Activated CD4-positive, CD25-positive, alpha-beta regulatory T cell (primary cell): ENCODE measurements around the gene DUSP28.
"Not testable (repeated sequence)": the region's sequence is repeated elsewhere in the genome, so short reads cannot be mapped to it uniquely, and the experiment has no call there.

Source experiments
- DNase-seq, 4 experiments: peaks; one replicate each; lab custom pipeline; 2025; lab: John Stamatoyannopoulos, UW

The DUSP28 gene

DNA sequence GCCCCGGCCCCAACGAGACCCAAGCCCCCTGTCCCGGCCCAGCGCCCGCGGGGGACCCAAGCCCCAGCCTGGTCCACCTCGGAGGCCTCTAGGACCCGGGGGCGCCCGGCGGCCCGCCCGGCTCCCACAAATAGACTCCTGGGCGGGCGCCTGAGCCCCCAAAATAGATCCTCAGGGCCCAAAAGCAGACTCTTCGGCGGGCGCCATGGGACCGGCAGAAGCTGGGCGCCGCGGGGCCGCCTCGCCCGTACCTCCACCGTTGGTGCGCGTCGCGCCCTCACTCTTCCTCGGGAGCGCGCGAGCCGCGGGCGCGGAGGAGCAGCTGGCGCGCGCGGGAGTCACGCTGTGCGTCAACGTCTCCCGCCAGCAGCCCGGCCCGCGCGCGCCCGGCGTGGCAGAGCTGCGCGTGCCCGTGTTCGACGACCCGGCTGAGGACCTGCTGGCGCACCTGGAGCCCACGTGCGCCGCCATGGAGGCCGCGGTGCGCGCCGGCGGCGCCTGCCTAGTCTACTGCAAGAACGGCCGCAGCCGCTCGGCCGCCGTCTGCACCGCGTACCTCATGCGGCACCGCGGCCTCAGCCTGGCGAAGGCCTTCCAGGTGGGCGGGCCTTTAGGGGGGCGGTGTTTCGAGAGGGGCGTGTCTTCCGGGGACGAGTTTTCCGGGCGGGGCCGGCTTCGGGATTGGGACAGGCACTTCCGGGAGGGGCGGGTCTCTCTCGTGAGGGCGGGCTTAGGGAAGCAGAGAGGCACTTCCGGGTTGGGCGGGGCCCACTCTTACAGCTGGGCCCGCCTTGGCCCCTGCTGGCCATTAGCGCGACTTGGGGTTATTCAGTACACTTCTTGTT lies 545 bp downstream of the DUSP28 start:
- DNase-seq, result peak; percentile 99

DNA sequence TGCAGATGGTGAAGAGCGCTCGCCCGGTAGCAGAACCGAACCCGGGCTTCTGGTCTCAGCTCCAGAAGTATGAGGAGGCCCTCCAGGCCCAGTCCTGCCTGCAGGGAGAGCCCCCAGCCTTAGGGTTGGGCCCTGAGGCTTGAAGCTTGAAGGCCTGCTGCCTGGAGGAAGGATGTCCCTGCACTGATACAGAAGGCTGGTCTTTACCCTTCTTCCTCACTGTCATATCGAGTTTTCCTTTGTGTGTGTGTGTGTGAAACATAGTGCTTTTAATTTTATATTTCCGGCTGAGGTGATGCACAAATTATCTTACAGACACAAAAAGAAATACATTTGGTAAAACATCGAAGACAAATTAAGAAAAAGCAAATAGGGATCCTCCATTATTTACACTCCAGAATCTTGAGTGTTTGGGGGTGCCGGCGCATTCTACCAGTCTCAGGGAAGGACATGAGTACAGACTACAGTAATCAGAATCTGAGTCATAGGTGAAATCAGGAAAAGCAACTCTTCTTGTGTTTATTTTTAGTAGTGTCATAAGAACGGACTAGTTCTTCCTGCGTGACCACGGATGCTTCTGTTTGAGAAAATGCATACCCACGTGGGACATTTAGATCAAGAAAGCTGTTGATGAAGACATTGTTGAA lies 1.3 kb downstream of the DUSP28 start:
- DNase-seq, result no peak

DNA sequence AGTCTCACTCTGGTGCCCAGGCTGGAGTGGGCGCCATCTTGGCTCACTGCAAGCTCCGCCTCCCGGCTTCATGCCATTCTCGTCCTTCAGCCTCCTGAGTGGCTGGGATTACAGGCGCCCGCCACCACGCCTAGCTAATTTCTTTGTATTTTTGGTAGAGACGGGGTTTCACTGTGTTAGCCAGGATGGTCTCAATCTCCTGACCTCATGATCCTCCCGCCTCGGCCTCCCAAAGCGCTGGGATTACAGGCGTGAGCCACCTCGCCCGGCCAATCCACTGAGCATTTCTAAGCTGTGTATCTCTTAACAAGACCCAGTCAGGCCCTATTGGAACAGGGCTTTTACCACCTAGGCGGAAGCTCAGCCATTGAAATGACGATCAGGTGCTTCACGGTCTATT lies 3.1 kb downstream of the DUSP28 start:
- not testable (repeated sequence) for DNase-seq

- DNase-seq, result no peak
These were observed 3.9 kb downstream of the DUSP28 start for GRCh38 chr2:240563951-240564560.

GRCh38 chr2:240564561-240565332 lies 4.6 kb downstream of the DUSP28 start:
- DNase-seq, result no peak

GRCh38 chr2:240565333-240566202 lies 5.4 kb downstream of the DUSP28 start:
- DNase-seq, result peak; percentile 61 to 86 (median 74)

DNA sequence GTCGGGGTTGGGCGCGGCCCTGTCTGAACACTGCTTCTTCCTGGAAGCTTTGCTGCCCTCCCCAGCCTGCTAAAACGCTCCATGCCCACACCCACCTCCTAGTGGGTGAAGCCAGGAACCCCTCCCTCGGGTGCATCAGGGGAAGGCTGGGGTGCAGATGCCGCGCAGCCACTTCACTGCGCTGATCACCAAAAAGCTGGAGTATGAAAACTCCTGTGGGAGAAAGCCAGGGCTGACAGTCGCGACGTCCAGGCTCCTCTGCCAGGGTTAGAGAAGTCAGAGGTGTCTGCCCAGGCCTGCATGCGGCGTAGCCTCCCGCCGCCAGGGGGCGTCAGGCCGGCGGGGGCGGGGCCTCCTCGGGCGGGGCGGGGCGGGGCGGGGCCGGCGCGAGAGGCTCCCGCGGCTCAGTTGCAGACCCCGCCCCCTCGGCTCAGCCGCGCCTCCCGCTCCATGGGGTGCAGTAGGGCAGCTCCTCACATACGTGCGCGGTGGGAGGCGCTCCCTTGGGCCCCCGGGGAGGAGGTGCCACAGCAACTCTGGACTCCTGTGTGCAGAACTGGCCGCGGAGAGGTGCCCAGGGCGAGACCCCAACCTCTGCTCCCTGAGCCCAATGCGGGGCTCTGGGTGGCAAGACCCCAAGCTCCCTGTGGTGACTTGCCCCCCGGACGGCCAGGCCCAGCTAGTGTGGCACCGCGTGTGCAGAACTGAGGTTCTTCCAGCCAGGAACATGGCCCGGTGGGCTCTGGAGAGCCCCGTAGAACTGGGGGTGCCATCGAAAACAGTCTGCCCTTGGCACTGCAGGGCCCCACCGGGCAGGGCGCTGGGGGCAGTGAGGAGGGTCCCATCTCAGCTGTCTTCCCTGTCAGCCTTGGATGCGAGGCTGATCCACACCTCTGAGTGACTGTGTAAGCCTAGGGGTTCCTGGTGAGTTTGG lies 6.3 kb downstream of the DUSP28 start:
- DNase-seq, result peak; percentile 85 to 93 (median 90)

DNA sequence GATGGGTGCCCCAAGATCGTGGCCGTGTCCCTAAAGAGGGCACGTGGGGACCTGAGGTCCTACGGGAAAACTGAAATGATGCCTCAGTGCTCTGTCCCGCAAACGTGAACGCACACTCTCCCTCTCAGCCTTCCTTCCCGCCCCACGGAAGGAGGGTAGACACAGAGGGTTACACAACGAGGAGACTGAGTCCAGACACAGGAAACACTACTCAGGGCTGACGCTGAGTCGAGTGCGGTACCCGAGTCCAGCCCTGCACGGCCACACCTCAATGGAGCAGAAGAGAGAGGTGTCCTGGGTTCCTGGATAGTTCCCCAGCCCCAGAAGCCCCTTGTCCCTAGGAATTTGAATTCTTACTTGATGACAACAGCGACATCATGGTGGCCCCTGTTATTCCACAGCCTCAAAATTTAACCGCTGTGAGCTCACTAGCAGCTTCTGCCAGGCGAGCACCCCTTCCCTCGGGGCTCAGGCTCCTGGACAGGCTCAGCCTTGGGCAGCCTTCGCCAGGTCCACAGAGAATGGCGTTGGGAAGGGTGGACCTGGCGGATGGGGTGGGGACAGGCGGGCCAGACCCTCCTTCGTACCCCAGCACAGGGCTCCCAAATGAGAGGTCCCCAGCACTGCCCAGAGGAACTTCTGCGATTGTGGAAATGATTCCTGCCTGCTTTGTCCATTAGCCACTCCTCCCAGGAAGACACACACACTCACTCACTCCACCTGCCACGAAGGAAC lies 7.1 kb downstream of the DUSP28 start:
- no peak for DNase-seq

DNA sequence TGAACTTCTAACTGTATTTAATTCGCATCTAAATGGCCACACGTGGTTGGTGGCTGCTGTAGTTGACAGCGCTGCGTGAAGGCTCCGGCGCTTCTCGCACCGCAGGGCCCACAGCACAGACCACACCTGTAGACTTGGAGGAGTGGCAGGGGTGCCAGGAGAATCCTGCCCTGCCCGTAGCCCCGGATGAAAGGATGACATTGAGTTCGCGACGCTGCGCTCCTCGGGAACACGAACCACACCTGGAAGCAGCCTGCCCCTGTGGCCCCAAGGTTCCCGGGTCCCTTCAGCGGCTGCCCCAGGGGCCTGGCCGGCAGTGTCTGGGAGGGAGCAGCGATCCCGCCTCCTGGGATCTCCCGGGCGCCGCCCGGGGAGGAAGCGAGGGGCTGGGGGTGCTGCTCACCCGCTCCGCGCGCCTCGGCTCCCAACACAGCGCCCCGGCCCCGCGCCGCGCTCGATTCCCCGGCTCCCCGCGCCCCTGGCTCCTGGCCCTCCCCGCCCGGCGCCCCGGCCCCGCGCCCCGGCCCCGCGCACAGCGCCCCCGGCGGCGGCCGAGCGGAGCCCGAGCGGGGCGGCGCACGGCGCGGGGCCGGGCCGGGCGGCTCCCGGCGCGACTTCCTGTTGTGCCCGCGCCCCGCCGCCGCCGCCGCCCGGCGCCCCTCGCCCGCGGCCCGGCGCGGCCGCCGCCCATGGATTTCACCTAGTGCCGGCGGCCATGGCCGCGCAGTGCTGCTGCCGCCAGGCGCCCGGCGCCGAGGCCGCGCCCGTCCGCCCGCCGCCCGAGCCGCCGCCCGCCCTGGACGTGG lies 7.9 kb downstream of the DUSP28 start, which contains the start of gene RNPEPL1:
RNPEPL1 (plus strand) TSS at position 613 of the 806 bp plus-strand sequence; CDS start at position 716, 103 bp downstream.
- peak in 3 of 4 experiments; percentile 30 to 59 (median 56) for DNase-seq

DNA sequence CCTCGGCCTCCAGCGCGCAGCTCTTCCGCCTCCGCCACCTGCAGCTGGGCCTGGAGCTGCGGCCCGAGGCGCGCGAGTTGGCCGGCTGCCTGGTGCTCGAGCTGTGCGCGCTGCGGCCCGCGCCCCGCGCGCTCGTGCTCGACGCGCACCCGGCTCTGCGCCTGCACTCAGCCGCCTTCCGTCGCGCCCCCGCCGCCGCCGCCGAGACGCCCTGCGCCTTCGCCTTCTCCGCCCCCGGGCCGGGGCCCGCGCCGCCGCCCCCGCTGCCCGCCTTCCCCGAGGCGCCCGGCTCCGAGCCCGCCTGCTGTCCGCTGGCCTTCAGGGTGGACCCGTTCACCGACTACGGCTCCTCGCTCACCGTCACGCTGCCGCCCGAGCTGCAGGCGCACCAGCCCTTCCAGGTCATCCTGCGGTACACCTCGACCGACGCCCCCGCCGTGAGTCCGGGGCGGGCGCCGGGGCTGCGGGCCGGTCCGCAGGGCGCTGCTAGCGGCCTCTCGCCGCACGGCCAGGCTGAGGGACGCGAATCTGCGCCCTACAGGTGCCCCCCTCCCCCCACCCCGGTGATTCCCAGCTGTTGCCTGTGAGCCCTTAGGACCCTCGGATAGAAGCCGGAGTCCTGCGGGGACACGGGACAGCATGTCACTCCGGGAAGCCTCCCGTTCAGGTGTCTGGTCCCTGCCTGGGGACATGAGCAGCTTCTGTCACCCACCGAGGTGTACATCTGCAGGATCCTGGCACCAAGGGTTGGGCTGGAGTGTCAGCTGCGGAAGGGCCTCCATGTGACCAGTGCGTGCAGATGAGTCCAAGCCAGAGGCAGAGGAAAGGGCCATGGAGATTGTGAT lies 8.7 kb downstream of the DUSP28 start:
- DNase-seq, result peak in 2 of 4 experiments; percentile 56 to 59

GRCh38 chr2:240569523-240569997 lies 9.4 kb downstream of the DUSP28 start:
- no peak for DNase-seq

- no peak for DNase-seq
These were observed 9.9 kb downstream of the DUSP28 start for GRCh38 chr2:240569998-240570530.

DNA sequence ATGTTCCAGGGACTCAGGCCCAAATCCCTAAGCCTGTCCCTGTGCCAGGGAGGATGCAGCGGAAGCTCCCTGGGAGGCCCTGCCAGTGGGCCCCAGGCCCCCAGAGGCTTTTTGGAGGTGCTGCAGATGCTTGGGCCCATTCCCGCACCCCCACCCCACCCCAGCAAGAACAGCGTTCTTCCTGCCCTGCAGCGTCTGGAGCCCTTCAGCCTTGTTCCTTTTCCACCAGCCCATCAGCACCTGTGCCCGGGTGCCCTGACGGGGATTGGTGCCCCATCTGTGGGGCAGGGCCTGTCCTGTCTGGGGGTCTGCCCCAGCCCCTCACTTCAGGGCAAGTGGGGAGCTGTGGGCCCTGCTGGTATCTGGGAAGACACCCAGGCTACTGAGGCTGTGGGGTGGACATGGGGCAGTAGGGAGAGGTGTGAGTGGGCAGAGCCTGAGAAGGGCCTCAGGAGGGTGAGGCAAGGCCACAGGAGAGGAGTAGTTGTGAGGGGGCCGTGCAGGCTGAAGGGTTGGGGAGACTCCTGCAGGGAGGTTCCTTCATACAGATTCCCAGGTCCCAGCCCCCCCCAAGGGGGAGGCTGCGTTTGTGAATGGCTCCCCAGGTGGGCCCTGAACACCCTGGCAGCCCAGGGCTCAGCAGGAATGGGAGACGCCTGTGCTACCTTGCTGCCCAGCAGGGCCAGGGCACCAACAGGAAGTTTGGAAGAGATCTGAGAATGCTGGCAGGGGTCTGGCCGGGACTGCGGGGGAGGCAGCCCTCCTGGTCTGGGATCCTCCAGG lies 10.6 kb downstream of the DUSP28 start:
- DNase-seq, result no peak

- no peak for DNase-seq
These were observed 11.3 kb downstream of the DUSP28 start for GRCh38 chr2:240571314-240571973.
